ENCODE results near the gene COMMD4.

Gene COMMD4

GRCh38 chr15:75361989-75362641 lies 26.3 kb downstream of the COMMD4 start:
- H3K4me2 ChIP-seq (ENCODE audit: low read length, poor library complexity, severe bottlenecking): no peak overlapping the region
- H3K27ac ChIP-seq (ENCODE audit: low read length, poor library complexity, severe bottlenecking): no peak overlapping the region
- WGBS: 97% methylated on average over 12 of the region's 13 CpGs
- peaks cover 31% of the 10 kb centered on the region for H3K79me1 ChIP-seq (replicated peaks; ENCODE audit: low read length, poor library complexity, severe bottlenecking)
- H3K23ac ChIP-seq (ENCODE audit: low read length in 2 of 2): no peak overlapping the region
- H2BK15ac ChIP-seq (ENCODE audit: low read depth, poor library complexity, severe bottlenecking): no peak overlapping the region
- H3K4me3 ChIP-seq (ENCODE audit: insufficient read depth in 1 of 2, low read depth in 1 of 2, low read length in 2 of 2): no peak overlapping the region
- no peak overlapping the region for H3K4ac ChIP-seq (ENCODE audit: low read depth in 1 of 2, low read length in 2 of 2)
- no peak overlapping the region for H3K14ac ChIP-seq (ENCODE audit: low read length in 2 of 2)
- H2BK5ac ChIP-seq (ENCODE audit: low read depth, low read length, poor library complexity, severe bottlenecking): no peak overlapping the region
- H3K36me3 ChIP-seq (ENCODE audit: control insufficient read depth in 1 of 2, insufficient read depth in 2 of 2, low read depth in 1 of 2, low read length in 2 of 2): peaks cover 83 to 85% of the 10 kb centered on the region in 2 experiments
- no peak overlapping the region for H2BK12ac ChIP-seq (ENCODE audit: low read length in 2 of 2)
- no peak for DNase-seq
- H4K91ac ChIP-seq (ENCODE audit: low read length): no peak overlapping the region
- H3K9me3 ChIP-seq (ENCODE audit: control insufficient read depth, low read length): no peaks in the 10 kb centered on the region
- H2AK5ac ChIP-seq (ENCODE audit: low read length, severe bottlenecking): no peak overlapping the region
- no peak overlapping the region for H3K9ac ChIP-seq (ENCODE audit: low read length)
- H3K27me3 ChIP-seq (ENCODE audit: control insufficient read depth in 1 of 2, insufficient read depth in 1 of 2, low read length in 2 of 2): no peaks in the 10 kb centered on the region
- no peak overlapping the region for H3K18ac ChIP-seq (ENCODE audit: low read depth in 1 of 2, low read length in 2 of 2)
- peaks cover 4% of the 10 kb centered on the region for H3K4me1 ChIP-seq (ENCODE audit: control insufficient read depth, insufficient read depth, low read depth, low read length)
- H2BK120ac ChIP-seq (ENCODE audit: low read depth, low read length): no peak overlapping the region
- H4K8ac ChIP-seq (ENCODE audit: low read length): no peak overlapping the region
- no peak overlapping the region for H2AFZ ChIP-seq (ENCODE audit: low read depth, low read length)

GRCh38 chr15:75362642-75363249 lies 26.9 kb downstream of the COMMD4 start:
- 85% methylated on average over 4 of the region's 7 CpGs for WGBS

GRCh38 chr15:75363786-75364185 lies 27.9 kb downstream of the COMMD4 start:
- Histone ChIP-seq H3K14ac (ENCODE audit: low read length in 2 of 2) (no peak overlapping the region), H3K79me1 (replicated peaks; ENCODE audit: low read length, poor library complexity, severe bottlenecking) (peaks cover 34% of the 10 kb centered on the region), H3K27me3 (ENCODE audit: control insufficient read depth in 1 of 2, insufficient read depth in 1 of 2, low read length in 2 of 2) (no peaks in the 10 kb centered on the region), H3K4me1 (ENCODE audit: control insufficient read depth, insufficient read depth, low read depth, low read length) (peaks cover 9% of the 10 kb centered on the region), H2BK5ac (ENCODE audit: low read depth, low read length, poor library complexity, severe bottlenecking) (no peak overlapping the region), H3K23ac (ENCODE audit: low read length in 2 of 2) (no peak overlapping the region), H3K9me3 (ENCODE audit: control insufficient read depth, low read length) (no peaks in the 10 kb centered on the region), H4K91ac (ENCODE audit: low read length) (no peak overlapping the region), H2AFZ (ENCODE audit: low read depth, low read length) (no peak overlapping the region), H2BK120ac (ENCODE audit: low read depth, low read length) (no peak overlapping the region), H3K4me2 (ENCODE audit: low read length, poor library complexity, severe bottlenecking) (no peak overlapping the region), H2BK15ac (ENCODE audit: low read depth, poor library complexity, severe bottlenecking) (no peak overlapping the region), H3K9ac (ENCODE audit: low read length) (no peak overlapping the region), H3K18ac (ENCODE audit: low read depth in 1 of 2, low read length in 2 of 2) (no peak overlapping the region), H3K27ac (ENCODE audit: low read length, poor library complexity, severe bottlenecking) (no peak overlapping the region), H2BK12ac (ENCODE audit: low read length in 2 of 2) (no peak overlapping the region), H4K8ac (ENCODE audit: low read length) (no peak overlapping the region), H2AK5ac (ENCODE audit: low read length, severe bottlenecking) (no peak overlapping the region), H3K36me3 (ENCODE audit: control insufficient read depth in 1 of 2, insufficient read depth in 2 of 2, low read depth in 1 of 2, low read length in 2 of 2) (peaks cover 76 to 78% of the 10 kb centered on the region in 2 experiments), H3K4me3 (ENCODE audit: insufficient read depth in 1 of 2, low read depth in 1 of 2, low read length in 2 of 2) (no peak overlapping the region), H3K4ac (ENCODE audit: low read depth in 1 of 2, low read length in 2 of 2) (no peak overlapping the region)
- WGBS: 97% methylated on average over 9 of the region's 9 CpGs
- DNase-seq: no peak

More at GRCh38 chr15:75362642-75363249, 26.9 kb downstream of the COMMD4 start:
- Histone ChIP-seq H2AFZ (ENCODE audit: low read depth, low read length) (no peak overlapping the region), H3K9ac (ENCODE audit: low read length) (no peak overlapping the region), H3K14ac (ENCODE audit: low read length in 2 of 2) (no peak overlapping the region), H2BK12ac (ENCODE audit: low read length in 2 of 2) (no peak overlapping the region), H3K4me1 (ENCODE audit: control insufficient read depth, insufficient read depth, low read depth, low read length) (peaks cover 9% of the 10 kb centered on the region), H3K27me3 (ENCODE audit: control insufficient read depth in 1 of 2, insufficient read depth in 1 of 2, low read length in 2 of 2) (no peaks in the 10 kb centered on the region), H4K91ac (ENCODE audit: low read length) (no peak overlapping the region), H3K23ac (ENCODE audit: low read length in 2 of 2) (no peak overlapping the region), H3K36me3 (ENCODE audit: control insufficient read depth in 1 of 2, insufficient read depth in 2 of 2, low read depth in 1 of 2, low read length in 2 of 2) (peaks cover 86 to 88% of the 10 kb centered on the region in 2 experiments), H2AK5ac (ENCODE audit: low read length, severe bottlenecking) (no peak overlapping the region), H2BK15ac (ENCODE audit: low read depth, poor library complexity, severe bottlenecking) (no peak overlapping the region), H2BK120ac (ENCODE audit: low read depth, low read length) (no peak overlapping the region), H3K4me3 (ENCODE audit: insufficient read depth in 1 of 2, low read depth in 1 of 2, low read length in 2 of 2) (no peak overlapping the region), H3K18ac (ENCODE audit: low read depth in 1 of 2, low read length in 2 of 2) (no peak overlapping the region), H4K8ac (ENCODE audit: low read length) (no peak overlapping the region), H3K27ac (ENCODE audit: low read length, poor library complexity, severe bottlenecking) (no peak overlapping the region), H3K9me3 (ENCODE audit: control insufficient read depth, low read length) (no peaks in the 10 kb centered on the region), H3K4ac (ENCODE audit: low read depth in 1 of 2, low read length in 2 of 2) (no peak overlapping the region), H3K79me1 (replicated peaks; ENCODE audit: low read length, poor library complexity, severe bottlenecking) (peaks cover 34% of the 10 kb centered on the region), H2BK5ac (ENCODE audit: low read depth, low read length, poor library complexity, severe bottlenecking) (no peak overlapping the region), H3K4me2 (ENCODE audit: low read length, poor library complexity, severe bottlenecking) (no peak overlapping the region)
- DNase-seq: no peak

- Histone ChIP-seq H3K4me2 (ENCODE audit: low read length, poor library complexity, severe bottlenecking) (no peak overlapping the region), H3K4me3 (ENCODE audit: insufficient read depth in 1 of 2, low read depth in 1 of 2, low read length in 2 of 2) (no peak overlapping the region), H3K4me1 (ENCODE audit: control insufficient read depth, insufficient read depth, low read depth, low read length) (peaks cover 15% of the 10 kb centered on the region), H3K14ac (ENCODE audit: low read length in 2 of 2) (no peak overlapping the region), H2BK5ac (ENCODE audit: low read depth, low read length, poor library complexity, severe bottlenecking) (no peak overlapping the region), H2AK5ac (ENCODE audit: low read length, severe bottlenecking) (no peak overlapping the region), H2BK12ac (ENCODE audit: low read length in 2 of 2) (no peak overlapping the region), H3K4ac (ENCODE audit: low read depth in 1 of 2, low read length in 2 of 2) (no peak overlapping the region), H3K18ac (ENCODE audit: low read depth in 1 of 2, low read length in 2 of 2) (no peak overlapping the region), H2BK15ac (ENCODE audit: low read depth, poor library complexity, severe bottlenecking) (no peak overlapping the region), H3K36me3 (ENCODE audit: control insufficient read depth in 1 of 2, insufficient read depth in 2 of 2, low read depth in 1 of 2, low read length in 2 of 2) (peaks cover 65 to 68% of the 10 kb centered on the region in 2 experiments), H4K8ac (ENCODE audit: low read length) (no peak overlapping the region), H2AFZ (ENCODE audit: low read depth, low read length) (no peak overlapping the region), H3K9me3 (ENCODE audit: control insufficient read depth, low read length) (no peaks in the 10 kb centered on the region), H3K27ac (ENCODE audit: low read length, poor library complexity, severe bottlenecking) (no peak overlapping the region), H3K27me3 (ENCODE audit: control insufficient read depth in 1 of 2, insufficient read depth in 1 of 2, low read length in 2 of 2) (no peaks in the 10 kb centered on the region), H2BK120ac (ENCODE audit: low read depth, low read length) (no peak overlapping the region), H3K79me1 (replicated peaks; ENCODE audit: low read length, poor library complexity, severe bottlenecking) (peaks cover 39% of the 10 kb centered on the region), H3K9ac (ENCODE audit: low read length) (no peak overlapping the region), H3K23ac (ENCODE audit: low read length in 2 of 2) (no peak overlapping the region), H4K91ac (ENCODE audit: low read length) (no peak overlapping the region)
- no peak for DNase-seq
- 94% methylated on average over 6 of the region's 6 CpGs for WGBS
Measured at GRCh38 chr15:75364881-75365280, 29.0 kb downstream of the COMMD4 start.

Measured in mesenchymal stem cell (in vitro differentiated cells and primary cell).